HG03064 (cell line): ENCODE measurements around the gene LRAT.
"Not testable (repeated sequence)": the region's sequence is repeated elsewhere in the genome, so short reads cannot be mapped to it uniquely, and the experiment has no call there.

Source experiments
- ATAC-seq: cut with Tn5 transposase; IDR thresholded peaks from one replicate; pipeline ENCODE4 v1.9.1; 2021; ENCODE audit warnings: low read depth; ENCODE audit not compliant: unreplicated experiment

The LRAT gene

DNA sequence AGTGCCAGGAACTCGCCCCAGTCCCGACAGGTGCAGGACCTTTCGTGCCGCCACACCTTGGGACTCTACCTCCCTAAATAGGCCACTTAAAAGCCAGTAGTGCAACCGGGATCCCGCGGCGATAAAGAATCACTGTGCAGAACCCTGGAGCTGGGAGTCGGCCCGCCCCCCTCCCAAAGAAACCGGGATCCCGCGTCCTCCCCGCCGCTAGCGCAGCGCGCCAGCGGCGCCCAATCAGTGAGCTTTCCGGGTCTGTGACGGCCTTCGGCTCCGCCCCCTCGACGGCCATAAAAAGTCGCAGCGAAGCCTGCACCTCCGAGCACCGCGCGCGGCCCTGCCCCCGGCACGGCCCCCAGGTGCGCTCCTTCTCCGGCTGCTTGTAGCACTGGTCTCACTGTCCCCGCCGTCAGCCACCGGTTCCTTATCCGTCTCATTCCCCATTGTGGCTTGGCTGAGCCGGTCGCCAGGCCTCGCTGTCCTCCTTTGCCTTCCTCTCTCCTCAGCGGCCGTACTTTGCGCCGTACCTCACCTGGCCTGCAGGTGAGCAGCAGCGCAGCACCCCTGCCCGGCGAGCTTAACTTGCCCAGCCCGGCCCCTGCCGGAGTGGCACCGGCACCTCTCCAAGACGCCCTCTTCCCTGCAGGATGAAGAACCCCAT, at the start of gene LRAT:
Gene LRAT (plus strand): TSS at position 318 of the 658 bp plus-strand sequence. CDS start 327 bp downstream, at position 645.
- ATAC-seq, result no peak

DNA sequence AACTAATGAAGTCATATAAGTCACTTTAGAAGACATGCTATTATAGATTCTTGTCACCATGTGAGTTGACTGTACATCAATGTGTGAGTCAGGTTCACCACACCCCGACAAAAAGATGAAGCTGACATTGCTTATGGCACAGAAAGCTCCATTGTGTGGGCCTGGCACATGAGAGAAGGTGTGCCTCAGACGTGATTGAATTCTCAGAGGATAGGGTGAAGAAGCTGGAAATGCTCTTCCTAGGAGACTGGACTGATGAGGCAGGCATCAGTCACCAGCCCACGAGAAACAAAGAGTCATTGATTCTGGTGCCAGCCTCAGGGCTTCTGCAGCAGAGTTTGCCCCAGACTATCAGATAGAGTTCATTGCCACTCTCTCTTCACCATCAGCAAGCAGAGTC, 35.9 kb upstream of the LRAT start:
- ATAC-seq, result no peak

DNA sequence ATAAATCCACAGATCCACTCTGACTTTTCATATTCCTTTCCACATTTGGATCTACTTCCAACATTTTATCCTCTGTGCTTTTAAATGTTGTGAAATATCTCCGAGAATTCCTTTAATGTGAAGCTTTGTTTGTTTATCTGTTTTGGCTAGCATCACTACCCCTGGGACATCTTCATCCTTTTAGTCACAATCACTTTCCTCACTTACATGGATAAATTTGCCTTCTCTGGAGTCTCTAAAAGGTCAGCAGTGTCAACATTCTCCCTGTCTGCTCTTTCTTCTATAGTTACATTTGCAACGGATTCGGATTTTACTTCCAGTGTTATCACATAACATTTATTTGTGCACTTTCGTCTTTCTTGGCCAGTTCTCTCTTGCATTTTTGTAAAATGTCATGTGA, 34.2 kb upstream of the LRAT start:
- no peak for ATAC-seq

DNA sequence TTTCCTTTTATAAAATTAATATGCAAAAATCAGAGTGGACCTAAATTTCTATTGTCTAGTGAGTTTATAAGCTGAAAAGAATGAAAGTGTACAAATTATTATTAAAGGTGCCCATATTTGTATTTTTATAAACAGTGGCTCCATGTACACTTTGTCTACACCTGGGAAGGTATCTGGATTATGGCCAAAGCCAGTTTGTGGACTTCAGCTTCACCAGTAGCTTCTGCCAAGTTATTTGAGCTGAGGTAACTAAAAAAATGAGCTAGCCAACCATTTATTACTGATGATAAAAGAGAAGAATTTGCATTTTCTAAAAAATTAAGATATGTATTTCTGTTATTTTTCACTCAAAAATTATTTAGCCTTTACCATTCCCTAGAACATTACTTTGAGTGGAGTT, 32.3 kb upstream of the LRAT start:
- ATAC-seq, result no peak

DNA sequence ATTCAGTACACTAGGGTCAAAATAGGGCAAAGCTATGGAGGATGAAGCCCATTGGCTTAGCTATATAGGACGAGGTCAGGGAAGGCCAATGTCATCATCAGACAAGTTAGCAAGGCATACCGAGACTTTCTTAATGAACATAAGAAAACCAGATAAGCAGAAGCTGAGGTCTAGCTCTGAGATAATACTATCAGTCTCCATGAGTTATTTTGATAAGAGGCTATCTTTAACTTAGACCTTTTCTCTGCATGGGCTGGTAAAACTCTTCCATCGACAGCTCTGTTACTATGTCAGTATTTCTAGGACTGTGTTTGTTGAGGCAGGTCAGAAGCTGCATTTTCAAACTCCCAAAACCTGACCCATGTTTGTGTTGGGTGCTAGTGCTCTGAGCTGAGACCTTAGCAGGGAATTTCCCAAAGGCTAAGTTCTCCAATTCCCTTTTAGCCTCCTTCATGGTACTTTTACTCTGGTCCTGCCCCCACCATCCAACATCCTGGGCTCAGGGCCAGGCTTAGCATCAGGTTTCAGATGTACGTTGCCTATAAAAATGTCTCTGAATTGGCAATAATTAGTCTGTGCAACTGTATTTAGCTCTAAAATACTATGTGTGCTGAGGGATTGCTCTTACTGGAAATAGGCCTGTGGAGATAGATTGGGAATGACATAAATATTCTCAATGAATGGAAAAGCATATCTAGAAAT, 29.3 kb upstream of the LRAT start:
- no peak for ATAC-seq

DNA sequence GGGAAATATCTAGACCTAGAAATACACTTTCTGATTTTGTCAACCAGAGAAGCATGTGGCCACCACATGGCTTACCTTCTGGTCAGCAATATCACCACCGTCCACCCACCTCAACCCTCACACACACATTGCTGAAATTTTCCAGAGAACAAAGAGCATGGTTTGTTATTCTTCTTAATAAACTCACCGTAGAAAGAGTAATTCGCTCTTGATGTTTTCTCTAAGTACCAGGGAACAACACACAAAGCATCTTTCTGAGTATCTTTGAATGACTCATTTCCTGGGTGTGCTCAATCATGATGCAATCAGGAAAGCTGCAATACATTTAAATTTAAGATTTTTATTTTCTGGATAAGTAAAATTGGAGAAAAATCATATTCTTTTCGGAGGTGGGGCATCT, 24.7 kb upstream of the LRAT start:
- no peak for ATAC-seq

DNA sequence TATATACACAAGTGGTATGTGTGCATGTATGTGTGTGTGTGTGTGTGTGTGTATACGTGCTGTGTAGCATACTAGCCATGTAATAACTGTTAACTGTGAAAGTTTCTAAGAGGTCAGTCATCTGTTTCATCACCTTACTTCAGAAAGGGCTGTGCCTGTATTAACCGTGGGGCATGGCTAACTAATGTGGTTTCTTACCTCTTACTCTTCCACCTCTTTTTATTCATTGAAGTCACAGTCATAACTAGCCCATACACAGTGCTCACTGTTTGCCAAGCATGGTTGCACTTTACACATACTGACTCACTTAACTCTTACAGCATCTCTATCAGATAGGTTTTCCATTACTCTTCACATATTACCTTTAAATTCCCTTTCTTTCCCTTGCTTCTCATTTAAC, 23.7 kb upstream of the LRAT start:
- no peak for ATAC-seq

DNA sequence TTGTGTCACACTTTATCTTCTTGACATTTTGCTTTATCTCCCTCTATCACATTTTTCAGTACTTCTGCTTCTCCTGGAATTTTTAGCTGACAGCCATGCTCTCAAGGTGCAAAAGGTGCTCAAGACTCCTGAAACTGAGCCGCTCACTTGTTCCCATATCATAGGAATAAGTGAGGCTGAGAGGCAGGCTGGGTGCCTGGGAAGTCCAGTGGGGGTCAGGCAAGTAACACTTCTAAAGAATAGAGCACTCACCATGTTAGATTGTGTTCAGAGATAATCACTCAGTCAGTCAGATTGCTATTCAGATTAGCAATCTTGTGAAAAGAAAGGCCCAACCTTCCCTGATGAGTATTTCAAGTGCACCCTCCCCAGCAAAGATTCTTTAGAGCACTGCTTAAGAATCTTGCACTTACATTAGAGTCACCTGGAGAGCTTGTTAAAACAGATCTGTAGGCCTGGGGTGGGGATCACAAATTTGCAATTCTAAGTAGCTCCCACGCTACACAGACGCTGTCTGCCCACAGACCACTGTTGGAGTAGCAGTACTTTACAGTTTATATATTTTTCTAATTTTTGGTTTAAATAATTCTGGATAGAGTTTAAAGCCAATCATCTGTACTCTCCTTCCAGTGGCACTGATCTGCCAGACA, 23.1 kb upstream of the LRAT start:
- no peak for ATAC-seq

DNA sequence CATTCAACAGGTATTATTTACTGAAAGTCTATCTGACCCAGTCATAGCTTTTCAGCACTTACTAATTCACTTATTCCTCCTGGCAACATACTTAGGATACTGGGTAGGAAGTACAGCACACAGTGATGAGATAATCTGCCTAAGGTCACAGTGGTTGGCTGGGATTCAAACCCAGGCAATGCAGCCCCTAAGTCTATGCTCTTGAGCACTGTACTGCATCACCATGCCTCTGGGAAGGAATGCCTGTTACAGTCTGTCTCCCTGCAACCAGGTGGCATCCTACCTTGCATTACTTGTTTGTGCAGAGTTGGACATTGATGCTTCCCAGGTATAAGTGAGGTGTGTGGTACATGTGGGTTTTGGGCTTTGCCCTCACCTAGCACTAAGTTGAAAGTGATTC, 21.5 kb upstream of the LRAT start:
- ATAC-seq, result no peak

DNA sequence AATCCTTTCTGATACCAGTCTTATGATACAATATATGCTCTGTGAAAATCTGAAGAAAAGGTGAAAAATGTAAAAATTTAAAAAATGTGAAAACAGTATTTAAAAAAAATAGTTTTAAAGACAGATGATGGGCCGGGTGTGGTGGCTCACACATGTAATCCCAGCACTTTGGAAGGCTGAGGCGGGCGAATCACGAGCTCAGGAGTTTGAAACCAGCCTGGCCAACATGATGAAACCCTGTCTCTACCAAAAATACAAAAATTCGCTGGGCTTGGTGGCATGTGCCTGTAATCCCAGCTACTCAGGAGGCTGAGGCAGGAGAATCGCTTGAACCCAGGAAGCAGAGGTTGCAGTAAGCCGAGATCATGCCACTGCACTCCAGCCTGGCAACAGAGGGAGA, 20.2 kb upstream of the LRAT start:
- not testable (repeated sequence) for ATAC-seq

DNA sequence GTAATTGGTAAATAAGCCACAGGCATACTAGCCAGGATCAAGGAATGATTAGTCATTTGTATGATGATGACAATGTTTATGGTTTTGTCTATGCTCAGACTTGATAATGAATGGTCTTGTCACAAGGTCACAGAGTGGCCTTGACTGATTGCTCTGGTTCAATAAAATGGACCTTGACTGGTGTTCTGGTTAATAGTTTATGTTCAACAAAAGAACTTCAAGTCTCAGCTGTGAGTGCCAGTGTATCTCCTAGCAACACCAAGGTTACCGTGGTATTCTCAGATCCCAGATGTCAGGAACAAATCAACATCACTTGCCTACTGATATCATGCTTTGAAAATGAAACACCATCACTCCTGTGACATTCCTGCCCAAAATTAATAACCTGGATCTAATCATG, 16.3 kb upstream of the LRAT start:
- ATAC-seq, result no peak

DNA sequence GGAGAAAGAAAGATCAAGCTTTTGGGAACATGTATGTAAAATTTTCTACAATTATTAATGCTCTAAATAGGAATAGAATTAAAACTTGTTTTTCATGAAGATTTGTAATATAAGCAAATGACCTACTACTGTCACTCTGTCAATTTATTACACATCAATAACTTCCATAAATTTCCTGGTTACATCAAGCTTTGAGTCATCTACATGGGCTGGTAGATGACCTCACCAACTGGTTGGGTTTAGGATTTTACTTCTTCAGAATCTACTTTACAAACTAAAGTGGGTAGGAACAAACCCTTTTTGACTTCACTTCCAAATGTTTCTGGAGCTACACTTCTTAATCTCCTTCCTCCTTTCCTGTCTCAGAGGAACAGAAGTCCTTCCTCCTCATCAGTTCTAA, 12.0 kb upstream of the LRAT start:
- no peak for ATAC-seq

DNA sequence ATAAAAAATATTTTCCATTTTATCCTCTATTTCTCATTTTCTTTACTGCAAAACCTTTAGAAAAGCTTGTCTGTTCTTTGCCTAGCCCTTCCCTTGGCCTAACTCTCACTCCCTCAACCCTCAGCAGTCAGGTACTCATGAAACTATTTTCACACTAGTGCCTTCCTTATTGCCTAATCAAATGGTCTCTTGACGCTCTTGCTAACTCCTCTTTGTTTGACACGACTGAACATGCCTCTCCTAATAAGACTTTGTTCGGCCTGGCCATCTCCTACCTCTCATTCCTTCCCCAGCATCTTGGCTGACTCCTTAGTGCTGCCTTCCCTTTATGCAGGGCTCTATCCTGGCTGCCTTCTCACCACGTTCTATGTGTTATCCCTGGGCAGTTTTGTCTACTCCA, 11.1 kb upstream of the LRAT start:
- ATAC-seq, result no peak

DNA sequence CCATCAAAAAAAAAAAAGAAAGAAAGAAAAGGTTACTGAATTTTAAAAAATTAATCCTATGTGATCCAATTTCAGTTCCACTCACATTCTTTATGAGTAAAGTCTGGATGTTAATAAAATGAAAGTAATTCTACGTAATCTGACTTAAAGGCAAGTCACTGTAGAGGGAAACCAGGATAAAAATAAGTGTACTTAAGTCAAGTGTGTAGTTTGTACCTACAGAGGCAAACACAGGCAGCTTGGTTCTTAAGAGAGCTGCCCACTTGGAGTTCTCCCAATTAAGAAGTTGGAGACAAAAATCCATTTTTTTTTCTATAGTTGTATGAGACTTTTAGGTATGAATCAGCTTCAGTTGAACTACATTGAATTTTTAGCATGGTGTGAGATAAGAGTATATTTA, 7.0 kb upstream of the LRAT start:
- ATAC-seq, result no peak

DNA sequence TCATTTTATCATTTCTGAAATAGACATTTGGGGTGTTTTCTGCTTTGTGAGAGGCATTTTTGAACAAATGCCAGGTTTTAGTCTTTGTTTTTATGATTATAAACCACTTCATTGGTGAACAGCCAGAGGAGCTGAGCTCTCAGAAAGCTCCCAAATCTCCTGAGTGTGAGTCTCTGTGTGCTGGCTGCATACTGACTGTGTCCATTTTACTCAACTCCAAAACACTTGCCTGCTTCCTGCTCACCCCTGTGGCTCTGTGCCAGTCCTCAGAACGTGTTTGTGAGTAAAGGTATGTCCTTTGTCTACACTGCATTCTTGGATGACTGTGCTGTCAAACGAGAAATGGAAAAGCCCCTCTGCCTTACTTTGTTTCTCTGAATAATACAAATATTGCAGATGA, 5.4 kb upstream of the LRAT start:
- ATAC-seq, result no peak

DNA sequence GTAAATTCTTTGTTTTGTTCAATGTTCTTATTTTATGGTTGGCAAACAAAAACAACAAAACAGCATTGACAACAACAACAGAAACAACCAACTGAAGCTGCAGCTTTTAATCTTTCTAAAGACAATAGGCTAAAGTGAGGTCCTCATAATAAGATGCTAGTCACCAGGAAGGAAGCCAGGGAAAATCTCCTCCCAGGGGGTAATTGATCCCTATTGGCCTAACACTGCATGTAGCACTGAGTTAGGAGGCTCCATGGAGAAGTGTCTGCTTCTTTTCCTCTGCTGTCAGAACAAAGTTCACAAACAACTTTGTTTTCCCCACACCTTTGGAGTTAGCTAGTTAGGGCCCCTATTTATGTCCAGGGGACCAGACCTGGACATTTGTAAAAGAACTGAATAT, 4.7 kb upstream of the LRAT start:
- ATAC-seq, result no peak

DNA sequence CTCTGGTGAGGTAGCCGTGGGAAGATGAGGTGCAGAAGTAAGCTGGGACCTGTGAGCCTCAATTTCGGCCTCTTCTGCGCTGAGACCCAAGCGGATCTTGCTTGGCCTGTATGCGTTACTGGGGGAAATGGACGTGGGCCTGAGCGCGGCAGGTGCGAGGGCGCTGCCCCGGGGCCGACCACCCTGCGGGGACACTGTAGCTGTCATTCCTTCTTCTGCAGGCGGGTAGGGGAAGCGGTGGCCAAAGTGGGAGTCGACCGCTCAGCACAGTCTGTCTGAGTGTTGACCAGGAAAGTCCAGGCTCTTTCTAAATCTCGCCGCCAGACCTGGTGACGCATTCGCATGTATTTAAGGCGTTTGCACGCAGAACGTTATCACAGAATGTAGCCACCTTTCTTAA, 3.3 kb upstream of the LRAT start:
- ATAC-seq, result no peak

DNA sequence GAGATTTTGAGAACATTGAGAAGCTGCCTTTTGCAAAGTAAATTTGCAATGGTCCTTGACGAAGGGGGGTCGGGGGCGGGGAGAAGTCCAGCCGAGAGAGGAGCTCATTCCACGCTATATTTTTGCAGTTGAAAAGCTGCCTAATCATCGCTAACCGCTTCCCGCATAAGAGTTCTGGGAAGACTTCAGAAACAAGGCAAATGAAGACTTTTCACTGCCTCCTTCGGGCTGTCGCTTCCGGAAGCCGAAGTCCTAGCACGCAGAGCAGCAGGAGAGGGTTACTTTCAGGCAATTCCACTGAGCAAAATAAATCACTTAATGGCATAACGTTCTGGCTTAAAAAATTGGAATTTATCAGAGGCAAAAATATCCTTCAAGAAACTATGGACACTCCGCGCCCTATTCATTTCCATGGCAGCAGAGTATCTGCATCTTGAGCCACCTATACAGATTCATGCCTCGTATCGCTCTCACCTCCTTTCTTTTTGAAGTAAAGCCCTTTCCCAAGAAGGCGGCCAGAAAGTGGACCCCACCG, 2.6 kb upstream of the LRAT start:
- no peak for ATAC-seq

DNA sequence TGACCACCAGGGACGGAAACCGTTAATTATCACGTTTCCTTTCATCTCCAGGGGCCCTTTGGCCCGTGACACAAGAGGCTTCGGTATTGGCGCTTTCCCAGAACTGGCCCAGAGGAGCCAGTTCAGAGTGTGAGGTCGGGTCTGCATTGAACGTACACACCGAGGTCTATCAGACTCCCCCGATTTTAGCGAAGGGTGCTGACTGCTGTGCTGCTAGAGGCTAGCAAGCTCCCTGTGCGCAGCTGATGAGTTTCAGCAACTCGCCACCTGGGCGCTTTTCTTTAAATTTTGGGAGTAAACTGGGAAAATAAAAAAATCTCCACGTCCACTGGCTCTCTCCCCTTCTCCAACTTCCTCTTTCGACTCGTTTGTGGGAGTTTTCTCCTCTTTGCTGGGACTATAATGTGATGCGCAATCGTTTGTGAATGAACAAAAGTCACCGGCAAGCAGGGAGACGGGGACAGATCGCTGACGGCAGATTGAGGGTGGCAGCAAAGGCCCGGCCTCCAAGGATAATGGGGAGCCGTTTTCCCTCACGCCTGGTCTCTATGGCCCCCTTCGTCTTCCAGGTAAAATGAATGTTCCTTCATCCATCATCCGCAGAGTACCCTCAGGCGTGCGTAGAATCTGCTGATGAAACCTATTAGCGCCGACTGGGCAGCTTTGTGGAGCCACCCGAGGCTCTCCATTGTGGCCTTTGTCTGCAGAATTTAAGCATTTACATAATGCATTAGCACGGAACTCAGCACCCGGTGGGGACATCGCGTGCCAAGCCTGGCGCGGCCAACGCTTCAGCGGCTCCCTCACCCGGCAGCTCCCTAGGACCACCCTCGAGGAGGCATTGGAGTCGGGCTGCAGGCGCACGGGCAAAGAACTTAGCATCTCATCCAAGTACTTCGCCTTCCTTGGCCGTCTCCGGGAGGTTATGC, 1.6 kb upstream of the LRAT start:
- ATAC-seq, result no peak

DNA sequence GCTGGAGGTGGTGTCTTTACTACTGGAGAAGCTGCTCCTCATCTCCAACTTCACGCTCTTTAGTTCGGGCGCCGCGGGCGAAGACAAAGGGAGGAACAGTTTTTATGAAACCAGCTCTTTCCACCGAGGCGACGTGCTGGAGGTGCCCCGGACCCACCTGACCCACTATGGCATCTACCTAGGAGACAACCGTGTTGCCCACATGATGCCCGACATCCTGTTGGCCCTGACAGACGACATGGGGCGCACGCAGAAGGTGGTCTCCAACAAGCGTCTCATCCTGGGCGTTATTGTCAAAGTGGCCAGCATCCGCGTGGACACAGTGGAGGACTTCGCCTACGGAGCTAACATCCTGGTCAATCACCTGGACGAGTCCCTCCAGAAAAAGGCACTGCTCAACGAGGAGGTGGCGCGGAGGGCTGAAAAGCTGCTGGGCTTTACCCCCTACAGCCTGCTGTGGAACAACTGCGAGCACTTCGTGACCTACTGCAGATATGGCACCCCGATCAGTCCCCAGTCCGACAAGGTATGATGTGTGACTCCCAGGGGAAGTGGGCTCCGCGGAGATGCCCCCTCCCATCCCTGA, 634 bp downstream of the LRAT start:
- no peak for ATAC-seq
